Retina (tissue), 1 donor: ENCODE measurements around the gene PYGB.
"Not testable (repeated sequence)": the region's sequence is repeated elsewhere in the genome, so short reads cannot be mapped to it uniquely, and the experiment has no call there.

Source experiments
- DNase-seq: peaks from one replicate; pipeline ENCODE4 v3.0.0-alpha.2; 2016

PYGB gene

DNA sequence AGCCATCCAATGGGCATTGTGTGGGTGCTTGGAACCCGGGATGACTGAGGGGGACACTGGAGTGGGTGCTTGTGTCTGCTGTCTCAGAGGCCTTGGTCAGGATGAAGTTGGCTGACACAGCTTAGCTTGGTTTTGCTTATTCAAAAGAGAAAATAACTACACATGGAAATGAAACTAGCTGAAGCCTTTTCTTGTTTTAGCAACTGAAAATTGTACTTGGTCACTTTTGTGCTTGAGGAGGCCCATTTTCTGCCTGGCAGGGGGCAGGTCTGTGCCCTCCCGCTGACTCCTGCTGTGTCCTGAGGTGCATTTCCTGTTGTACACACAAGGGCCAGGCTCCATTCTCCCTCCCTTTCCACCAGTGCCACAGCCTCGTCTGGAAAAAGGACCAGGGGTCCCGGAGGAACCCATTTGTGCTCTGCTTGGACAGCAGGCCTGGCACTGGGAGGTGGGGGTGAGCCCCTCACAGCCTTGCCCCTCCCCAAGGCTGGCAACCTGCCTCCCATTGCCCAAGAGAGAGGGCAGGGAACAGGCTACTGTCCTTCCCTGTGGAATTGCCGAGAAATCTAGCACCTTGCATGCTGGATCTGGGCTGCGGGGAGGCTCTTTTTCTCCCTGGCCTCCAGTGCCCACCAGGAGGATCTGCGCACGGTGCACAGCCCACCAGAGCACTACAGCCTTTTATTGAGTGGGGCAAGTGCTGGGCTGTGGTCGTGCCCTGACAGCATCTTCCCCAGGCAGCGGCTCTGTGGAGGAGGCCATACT, 49.4 kb downstream of the PYGB start:
- no peak for DNase-seq

DNA sequence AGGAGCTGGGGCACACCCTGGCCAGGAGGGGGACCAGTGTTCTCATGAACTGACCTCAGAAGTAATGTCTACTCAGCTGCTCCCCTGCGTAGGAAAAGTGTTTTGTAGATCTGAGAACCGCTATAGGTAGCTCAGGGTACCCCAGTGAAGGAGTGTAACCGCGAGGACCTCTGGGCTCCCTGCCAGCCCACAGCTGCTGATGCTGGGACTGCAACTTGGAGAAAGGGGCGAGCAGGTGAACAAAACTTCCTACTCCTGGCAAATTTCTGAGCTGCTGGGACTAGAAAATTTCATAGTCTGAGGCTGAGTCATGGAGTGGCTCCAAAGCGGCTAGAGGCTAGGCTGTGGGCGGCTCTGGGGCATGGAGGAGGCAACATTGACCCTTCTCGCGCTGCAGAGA, 51.9 kb downstream of the PYGB start:
- DNase-seq, result no peak

DNA sequence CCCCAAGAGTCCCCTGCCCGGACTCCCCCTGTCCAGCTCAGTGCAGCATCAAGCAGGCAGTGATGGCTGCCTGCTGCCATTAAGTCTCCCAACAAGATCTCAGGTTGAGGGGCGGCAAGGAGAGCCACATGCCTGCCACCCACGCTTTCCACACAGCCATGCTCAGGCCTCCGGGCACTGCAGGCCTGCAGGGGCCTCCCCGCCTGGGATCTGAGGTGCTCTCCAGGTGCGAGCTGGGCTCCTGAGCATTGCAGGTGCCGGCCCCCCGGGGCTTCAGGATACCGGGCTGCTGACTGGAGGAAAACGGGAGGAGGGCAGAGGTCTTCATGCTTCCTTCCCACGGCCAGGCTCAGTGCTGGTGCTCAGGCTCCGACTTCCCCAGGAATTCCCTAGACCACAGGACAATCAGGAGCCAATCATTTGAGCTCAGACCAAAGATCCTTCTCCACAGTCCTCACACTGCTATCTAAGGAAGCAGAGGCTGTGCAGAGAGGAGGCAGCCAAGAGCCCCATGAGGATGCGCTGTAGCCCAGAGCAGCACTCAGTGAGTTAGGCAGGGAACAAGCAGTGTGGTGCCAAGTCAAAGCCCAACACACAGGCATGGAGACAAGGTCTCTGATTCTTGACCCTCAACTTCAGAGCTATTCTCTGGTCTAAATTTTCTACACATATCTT, 52.7 kb downstream of the PYGB start:
- DNase-seq, result no peak

DNA sequence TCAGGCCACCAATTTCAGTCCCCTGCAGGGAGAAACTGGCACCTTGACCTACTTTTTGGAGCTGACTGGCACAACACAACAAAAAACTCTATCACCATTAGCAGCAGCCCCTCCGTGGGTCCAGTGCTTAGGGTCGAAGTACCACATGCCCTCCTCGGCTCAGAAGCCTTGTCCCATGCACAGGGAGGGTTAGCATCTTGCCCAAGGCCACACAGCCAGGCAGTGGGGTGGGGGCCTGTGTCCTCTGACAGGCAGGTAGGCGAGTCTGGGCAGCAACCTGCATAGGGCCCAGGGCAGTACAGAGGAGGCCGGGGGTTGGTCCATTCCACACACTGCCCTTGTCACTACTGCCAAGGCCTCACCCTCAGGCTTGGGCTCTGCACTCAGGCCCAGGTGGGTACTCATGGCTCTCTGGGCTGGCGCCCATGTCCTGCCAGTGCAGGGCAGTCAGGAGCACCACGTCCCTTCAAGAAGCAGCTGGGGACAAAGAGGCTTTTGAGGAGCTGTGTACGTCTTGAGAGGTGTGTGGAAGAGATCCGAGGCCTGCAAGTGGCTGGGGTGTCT, 53.6 kb downstream of the PYGB start:
- DNase-seq, result no peak

DNA sequence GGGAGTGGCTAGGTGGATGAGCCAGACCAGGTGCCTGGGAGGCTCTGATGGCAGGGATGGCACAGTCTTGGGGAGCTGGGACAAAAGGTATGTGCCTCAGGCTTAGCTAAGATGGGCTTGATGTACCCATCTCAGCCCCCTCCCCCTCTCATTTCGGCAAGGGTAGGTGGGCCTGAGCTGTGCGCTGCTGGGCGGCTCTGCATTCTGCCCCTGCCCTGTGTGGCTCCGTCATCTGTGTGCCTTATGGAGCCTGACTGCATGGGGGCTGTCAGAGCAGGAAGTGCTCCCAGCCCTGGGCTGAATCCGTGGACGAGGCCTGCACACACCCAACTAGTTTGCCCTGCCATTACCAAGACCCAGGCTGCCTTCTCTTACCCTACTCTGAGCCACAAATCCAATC, 54.7 kb downstream of the PYGB start:
- no peak for DNase-seq

DNA sequence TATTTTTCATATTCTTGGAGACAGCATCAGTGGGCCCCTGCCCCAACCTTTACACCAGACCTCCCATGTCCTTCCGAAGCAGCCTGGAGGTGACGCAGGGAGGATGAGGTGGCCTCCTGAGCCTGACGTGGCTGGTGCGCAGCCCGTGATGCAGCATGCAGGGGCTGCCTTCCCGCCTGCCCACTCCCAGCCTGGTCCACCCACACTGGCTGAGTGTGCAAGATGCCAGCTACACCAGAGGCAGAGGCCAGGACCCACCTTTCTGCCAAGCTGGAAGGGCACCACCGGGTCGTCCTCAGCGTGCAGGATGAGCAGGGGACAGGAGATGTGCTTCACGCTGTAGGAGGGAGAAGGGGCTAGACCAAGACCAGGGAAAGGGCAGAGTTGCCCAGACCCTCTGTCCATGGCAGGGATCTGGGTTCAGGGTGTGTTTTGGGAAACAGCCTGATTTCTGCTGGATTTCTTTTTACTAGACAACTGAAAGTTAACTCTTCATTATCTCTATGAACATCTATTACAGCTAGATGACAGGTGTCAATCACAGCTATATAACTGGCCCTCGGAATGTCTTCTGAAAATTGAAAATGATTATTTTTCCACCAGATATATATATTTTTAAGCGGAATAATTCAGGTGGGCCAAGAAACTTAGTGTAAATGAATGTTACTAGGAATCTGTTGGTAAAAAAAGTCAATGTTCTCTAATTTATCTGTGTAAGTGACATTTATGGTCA, 55.6 kb downstream of the PYGB start:
- no peak for DNase-seq

DNA sequence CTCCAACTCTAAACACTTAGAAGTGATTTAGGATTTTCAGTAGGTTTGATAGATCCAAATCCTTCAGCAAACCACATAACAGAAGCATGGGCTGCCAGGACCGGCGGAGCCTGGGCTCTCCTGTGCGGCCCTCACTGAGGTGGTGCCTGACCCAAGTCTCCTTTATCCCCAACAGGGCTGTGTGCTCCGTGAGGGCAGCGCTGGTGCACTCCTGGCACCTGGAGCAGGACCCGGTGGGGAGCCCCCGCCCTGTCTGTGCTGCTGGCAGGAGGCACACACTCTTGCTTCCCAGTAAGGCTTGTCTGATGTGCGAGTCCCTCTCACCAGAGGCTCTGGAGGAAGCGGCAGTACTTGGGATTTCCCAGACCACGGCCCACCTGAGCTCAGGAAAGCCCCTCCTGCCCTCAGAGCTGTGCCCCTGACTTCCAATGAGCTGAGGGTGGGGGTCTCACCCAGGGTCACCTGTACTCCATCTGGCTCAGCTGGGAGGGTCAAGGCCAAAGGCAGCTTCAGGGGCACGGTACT, 56.2 kb downstream of the PYGB start:
- DNase-seq, result no peak

DNA sequence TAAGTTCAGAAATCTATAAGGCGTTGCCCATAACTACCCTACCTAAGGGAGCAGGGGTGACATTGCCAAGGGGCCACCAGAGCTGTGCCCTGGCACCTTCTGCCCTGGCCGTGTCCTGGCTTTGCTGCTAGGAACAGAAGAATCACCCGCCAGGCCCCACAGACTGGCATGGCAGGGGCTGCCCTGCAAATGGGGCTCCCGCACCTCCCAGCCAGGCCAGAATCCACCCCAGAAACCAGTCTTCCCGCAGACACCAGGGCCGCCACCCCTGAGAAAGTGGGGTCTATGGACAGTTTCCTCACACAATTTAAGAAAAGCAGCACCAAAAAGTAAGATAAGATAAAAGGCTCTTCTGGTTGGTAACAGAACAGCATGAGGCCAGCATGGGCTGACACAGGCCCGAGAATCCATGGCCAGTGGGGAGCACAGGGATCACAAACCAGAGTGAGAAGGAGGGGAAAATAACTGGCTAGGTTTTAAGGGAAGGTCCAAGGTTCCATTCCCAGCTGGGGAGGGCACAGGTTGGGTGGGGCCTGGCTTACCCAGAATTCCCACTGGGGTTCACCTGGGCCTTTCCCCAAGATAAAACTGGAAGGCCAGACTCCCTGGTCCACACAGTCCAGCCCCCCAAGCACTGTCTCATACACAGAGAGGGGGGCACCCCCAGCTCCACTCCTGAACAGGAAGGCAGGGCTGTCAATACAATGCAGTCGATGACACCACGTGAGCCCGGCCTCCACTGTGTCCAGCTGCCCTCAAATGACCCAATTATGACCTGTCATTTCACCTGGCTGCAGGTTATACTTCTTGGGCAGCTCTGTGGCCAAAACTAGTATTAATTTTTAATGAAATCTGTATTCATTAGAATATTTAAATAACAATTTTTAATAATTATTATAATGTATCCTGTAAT, 59.4 kb downstream of the PYGB start:
- DNase-seq, result no peak

DNA sequence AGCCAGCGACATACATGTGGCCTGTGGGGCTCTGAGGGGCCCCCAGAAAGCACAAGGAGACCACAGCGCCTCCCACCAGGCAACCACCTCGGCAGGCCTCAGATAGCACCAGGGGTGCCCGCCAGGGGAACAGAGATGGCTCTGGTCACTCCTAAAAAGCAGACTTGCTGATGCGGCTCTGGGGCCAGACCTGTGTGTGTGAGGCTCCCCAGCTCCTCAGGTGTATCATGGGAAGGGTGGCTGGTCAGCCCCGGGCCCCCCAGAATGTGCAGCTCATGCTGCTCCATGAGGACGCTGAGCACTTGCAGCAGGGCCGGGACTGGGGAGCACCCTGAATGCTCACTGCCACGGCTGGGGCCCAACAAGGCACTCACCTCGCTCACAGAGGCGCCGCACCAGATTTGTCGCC, 60.2 kb downstream of the PYGB start:
- DNase-seq, result no peak

DNA sequence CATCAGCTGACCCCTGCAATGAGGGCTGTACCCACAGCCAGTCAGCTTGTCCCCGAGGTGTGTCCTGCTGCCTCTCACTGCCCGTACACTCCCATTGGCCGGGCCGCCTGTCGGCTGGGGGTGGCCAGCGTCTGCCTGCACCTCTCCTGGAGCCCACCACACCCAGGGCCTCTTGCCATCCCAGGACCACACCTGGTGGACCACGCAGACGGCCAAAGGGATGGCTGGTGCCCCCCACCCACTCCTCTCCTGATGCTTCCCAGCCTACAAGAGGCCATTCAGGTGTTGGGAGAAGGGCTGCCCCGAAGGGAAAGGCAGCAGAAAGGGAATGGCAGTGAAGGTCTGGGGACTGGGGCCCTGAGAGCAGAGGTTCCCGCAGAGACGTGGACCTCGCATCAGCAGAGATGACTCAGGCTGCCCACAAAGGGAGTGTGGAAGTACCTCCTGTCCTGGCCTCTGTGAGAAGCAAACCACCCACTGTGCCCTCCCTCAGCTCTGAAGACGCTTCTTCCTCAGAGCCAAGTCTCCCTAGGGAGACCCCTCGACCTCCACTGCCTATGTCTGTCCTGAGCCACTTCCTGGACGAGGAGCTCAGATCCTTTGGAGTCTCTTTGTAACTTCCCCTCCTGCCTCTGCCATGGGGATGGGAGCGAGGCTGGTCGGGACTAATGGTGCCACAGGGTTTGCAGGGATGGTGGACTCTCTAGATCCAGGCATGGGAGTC, 60.9 kb downstream of the PYGB start:
- DNase-seq, result no peak

DNA sequence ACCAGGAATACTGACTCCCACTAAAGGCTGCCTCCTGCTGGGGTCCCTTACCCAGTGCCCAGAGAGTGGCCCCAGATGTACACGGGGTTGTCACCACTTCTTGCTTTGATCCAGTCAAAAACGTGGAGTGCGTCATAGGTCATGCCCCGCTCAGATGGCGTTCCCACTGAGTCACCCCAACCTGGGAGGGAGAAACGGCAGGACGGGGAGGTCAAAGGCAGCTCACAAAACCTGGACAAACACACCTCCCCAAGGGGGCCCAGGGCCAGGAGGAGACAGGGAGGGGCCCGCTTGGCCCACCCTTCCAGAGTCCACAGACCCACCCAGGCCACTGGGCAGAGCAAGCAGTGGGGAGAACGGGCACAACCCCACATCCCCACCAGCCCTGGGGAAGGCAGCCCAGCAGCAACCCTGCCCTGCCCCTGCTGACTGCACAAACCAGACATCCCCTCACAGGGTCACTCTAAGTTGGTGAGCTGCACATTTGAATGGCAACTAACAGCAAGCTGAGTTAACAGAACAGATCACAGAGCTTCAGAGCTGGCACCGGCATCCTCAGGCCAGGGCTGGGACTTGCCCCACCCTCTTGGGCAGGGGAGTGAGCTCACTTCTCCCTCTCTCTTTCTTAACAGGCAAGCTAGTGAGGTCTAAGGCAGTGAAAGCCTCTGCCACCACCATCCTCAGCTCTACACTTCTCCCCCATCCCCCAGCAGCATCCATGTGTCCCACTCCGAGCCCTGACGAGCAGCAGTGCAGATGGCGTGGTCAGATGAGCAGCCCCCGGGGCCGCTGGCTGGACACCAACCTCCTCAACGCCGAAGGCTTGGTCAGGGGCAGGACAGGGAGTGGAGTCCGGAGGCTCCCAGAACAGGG, 61.7 kb downstream of the PYGB start:
- no peak for DNase-seq

DNA sequence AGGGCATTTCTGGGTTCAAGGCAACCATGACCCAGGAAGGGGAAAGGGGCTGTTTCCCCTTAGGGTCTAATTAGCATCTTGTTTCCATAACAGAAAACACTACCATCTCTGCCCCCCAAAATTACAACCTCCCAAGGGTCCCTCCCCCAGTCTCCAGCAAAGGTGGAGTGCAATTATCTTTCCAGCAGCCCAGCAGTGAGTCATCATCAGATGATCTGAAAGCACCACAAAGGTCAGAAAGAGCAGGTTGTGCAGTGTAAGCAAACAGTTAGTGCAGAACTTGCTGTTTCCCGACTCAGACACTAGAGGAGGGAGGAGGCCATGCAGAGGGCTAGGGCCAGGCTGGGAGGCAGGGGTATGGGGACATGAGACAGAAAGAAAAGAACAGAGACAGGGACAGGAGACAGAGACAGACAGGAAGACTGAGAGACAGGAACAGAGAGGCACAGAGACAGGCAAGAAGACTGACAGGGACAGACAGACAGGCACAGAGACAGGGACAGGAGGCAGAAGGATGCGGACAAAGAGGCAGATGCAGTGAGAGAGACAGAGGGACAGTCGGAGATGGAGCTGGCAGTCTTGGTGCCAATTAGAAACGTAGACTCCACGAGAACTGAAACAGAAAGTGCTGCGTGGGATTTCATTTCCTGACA, 62.5 kb downstream of the PYGB start:
- DNase-seq, result no peak

DNA sequence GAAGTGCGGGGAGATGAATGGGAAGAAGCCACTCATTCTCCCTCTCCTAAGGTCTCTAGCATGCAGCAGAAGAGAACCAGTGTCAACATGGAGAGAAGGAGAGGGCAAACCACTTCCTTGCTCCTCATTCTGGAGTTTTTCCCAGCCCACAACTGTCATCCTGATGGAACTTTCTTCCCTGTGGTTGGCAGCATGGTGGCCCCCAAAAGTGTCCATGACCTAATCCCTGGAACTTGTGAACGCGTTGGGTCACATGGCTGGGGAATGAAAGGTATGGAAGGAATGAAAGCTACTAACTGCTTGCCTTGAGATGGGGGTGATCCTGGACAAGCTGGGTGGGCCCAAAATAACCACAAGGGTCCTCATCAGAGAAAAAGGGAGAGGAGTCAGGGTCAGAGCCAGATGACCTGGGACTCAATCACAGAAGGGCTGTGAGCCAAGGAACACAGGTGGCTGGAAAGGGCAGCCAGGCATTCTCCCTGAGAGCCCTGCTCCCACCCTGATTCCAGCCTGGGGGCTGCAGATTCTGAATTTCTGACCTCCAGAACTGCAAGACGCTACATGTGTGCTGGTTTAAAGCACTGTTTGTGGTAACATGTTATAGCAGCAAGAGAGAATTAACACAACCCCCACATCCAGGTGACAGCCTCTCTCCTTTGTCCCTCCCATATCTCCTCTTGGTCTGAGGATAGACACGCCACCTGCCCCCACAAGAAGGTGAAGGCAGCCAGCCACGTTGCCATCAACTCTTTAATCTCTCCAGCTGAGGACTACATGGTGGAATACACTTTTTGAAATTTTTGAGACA, 63.2 kb downstream of the PYGB start:
- DNase-seq, result no peak

DNA sequence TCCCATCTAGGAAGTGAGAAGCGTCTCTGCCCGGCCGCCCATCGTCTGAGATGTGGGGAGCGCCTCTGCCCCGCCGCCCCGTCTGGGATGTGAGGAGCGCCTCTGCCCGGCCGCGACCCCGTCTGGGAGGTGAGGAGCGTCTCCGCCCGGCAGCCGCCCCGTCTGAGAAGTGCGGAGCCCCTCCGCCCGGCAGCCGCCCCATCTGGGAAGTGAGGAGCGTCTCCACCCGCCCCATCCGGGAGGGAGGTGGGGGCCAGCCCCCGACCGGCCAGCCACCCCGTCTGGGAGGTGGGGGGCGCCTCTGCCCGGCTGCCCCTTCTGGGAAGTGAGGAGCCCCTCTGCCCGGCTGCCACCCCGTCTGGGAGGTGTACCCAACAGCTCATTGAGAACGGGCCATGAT, 64.8 kb downstream of the PYGB start:
- DNase-seq, result not testable (repeated sequence)

DNA sequence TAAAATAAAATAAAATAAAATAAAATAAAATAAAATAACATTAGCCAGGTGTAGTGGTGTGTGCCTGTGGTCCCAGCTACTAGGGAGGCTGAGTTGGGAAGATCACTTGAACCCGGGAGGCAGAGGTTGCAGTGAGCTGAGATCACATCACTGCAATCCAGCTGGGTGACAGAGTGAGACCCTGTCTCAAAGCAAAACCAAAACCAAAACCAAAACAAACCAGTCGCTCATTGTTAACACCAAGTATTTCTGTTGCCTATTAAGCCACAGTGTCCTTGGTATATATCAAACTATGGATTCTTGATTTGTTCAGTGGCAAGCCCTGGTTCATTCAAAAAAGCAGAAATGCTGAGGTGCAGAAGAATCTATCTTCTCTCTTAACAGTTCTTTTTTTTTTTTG, 65.7 kb downstream of the PYGB start:
- no peak for DNase-seq

DNA sequence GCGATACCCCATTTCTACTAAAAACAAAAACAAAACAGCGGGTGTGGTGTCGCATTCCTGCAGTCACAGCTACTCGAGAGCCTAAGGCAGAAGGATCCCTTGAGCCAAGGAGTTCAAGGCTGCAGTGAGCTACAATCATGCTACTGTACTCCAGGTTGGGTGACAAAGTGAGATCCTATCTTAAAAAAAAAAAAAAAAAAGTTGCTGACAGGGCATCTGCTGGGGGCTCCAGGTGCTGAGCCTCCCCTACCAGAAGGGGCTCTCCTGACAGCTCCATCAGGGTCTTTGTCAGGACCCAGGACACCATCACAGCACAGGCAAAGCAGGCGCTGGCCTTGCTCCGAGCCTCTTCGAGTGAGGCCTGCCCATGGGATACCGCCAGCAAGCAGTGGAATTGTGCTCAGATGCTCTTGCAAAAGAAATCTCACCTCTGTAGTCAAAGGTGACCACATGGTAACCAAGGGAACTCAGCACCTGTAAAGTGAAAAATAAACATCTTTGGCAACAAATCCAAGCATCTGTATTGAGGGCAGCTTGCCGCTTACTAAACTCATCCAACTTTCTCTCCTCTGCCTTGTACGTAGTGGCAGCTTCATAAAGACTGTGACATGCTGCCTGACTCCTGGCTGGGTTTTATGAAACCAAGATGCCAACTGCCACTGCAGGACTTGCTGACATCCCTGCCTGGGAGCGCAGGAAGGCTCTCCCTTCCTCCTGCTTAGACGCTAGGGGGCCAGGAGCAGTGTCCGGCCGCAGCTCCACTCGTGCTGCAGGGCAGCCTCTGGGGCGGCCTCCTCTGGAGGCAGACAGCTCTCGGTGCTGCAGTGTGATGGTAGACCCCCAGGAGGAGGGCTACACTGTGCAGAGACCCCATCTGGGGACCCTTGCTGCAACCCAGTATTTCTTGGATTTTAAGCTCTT, 66.9 kb downstream of the PYGB start:
- no peak for DNase-seq

DNA sequence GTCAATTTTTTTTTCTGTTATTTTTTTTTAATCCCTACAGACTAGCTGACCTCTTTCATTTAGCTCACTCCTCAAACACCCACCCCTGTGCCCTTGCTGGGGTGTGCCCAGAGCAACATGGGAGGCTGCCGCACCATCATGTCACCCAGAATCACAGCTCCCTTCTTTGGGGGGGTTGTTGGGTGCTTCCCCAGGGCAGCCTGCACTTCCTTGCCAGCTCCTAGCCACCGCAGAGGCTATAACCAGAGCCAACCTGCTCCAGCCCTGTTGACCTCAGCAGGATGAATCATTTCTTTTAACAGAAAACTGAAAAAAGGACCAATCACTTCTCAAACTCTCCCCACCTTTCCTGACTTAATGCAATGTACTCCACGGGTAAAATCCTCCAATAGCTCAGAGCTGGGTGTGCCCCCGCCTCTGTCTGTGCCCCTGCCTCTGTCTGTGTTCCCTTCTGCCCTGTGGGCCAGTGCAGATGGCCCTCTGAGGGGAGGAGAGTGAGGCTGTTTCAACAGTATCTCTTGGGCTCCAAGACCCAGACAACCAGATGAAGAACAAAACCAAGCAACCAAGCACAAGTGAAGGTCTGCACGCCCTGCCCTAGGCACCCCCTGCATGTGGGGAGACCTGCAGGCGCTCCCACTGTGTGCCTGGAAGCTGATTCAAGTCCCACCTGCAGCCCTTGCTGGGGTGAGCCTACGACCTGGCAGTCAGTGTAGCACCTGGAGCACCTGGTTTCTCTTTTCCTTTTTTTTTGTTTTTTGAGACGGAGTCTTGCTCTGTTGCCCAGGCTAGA, 67.7 kb downstream of the PYGB start:
- DNase-seq, result no peak
